ENCODE results near the gene YBX2.

YBX2 gene

DNA sequence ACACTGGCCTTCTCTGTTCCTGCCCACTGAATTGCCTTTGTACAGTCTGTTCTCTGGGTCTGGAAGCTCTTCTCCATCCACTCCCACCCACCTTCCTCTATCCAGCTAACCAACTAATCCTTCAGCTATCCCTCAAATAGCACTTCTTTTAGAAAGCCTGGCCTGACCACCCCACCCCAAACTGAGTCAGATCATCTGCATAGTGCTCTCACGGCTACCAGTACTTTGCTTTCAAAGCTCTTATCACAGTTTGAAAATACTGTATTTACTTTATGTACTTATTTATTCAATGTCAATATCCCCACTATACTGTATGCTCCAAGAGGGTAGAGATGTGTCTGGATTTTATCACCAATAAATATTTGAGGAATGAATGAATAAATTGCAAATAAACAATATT, 27.7 kb downstream of the YBX2 start:
- no peak for DNase-seq (ENCODE audit: low read depth in 2 of 2)

DNA sequence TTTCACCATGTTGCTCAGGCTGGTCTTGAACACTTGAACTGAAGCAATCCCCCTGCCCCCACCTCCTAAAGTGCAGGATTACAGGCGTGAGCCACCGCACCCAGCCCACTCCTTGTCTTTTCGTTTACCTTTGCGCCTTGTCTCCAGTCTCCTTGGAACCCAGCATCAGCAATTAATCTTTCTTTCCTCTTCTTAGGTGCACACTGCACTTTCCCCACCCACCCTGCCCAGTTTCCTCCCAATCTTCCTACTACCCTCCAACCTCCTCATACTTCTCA, 30.7 kb downstream of the YBX2 start:
- DNase-seq (ENCODE audit: low read depth in 2 of 2): no peak

- no peak for DNase-seq (ENCODE audit: low read depth in 2 of 2)
These were observed 31.3 kb downstream of the YBX2 start for GRCh38 chr17:7262935-7263800.

DNA sequence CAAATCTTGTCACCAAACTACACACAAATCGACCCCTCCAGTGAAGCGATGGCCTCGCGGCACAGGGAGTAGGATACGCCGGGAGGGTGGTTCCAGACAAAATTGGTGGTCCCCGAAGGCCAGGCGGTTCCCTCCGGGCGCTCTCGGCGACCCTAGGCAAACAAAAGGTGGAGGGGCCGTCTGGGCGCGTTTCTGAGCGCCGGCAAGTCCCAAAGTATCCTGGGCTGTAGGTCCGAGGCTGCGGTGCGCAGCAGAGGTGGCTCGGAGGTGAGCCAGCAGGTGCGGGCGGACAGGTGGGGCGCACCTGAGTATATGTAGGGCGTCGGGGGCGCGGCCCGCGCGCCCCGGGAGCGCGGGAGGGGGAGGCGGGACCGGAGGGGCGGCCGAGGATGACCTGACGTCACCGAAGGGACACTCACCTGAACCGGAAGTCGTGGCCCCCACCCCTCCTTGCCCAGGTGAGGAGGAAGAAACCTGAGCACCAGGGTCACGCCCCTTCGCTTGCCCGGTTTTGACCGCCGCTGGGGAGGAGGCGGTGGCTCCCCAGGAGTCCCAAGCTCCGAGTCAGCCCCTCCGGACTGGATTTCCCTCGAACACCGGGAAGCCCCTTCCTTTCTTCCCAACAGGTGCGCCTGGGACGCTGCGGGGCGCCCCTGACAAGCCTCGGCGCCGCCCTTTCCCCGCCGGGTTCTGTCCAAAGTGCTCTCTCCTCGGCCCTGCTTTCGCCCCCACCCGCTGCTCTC, 32.1 kb downstream of the YBX2 start, which contains the start of gene CLDN7:
Gene CLDN7, minus strand, starts transcription at position 287 of the 743 bp plus-strand sequence. CDS start 435 bp downstream, outside the sequence.
- DNase-seq (ENCODE audit: low read depth in 2 of 2): no peak

GRCh38 chr17:7261379-7262191, 32.9 kb downstream of the YBX2 start:
- no peak for DNase-seq (ENCODE audit: low read depth in 2 of 2)

GRCh38 chr17:7260651-7261378, 33.6 kb downstream of the YBX2 start:
- no peak for DNase-seq (ENCODE audit: low read depth in 2 of 2)

GRCh38 chr17:7260151-7260550, 34.3 kb downstream of the YBX2 start:
- DNase-seq (ENCODE audit: low read depth in 2 of 2): no peak

- DNase-seq (ENCODE audit: low read depth in 2 of 2): no peak
These were observed 34.9 kb downstream of the YBX2 start for GRCh38 chr17:7259555-7259889.

DNA sequence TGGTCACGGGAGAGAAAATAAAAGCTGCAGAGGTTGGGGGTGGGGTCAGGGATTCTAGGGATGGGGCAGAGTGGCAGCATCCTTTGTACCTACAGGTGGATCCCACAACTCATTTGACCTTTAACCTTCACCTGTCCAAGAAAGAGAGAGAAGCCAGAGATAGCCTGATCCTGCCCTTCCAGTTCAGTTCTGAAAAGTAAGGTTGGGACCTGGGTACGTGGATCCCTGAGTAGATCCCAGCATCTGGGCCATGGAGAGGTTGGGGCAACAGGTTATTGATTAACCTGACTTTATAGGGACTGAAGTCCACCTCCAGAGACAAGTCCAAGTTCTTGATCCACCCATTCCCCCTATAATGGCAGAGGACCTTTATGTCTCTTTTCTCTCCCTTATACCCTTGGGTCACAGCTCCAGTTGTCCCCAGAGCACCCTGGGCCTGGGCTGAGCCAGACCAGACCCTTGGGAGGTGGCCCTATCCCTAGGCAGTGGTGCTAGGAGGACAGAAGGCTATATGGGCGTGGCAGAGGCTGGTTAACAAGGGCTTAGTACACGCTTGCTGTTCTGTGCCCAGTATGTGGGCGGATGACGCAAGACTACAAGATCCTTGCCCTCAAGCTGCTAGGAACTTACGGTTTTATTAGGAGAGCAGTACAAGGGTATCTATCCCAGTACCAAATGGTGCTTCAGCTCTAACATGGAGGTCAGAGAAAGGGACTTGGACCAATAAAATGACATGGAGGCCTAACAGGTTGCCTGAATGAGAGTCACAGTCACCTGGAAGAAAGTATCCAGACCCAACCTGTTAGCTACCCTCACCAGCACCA, 35.5 kb downstream of the YBX2 start:
- DNase-seq (ENCODE audit: low read depth in 2 of 2): no peak

- no peak for DNase-seq (ENCODE audit: low read depth in 2 of 2)
These were observed 37.5 kb downstream of the YBX2 start for GRCh38 chr17:7256766-7257456.

DNA sequence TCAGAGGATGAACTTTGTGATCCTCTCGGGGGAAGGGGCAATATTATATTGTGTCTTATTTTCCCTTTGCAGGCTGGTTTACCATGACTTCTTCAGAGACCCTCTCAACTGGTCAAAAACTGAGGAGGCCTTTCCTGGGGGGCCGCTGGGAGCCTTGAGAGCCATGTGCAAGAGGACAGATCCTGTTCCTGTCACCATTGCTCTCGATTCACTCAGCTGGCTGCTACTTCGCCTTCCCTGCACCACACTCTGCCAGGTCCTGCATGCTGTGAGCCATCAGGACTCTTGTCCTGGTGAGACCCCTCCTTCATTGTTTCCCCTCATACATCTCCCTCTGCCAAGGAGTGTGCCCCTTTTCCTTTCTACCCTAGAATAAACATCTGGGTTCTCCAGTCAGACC, 39.9 kb downstream of the YBX2 start:
- no peak for DNase-seq (ENCODE audit: low read depth in 2 of 2)

- DNase-seq (ENCODE audit: low read depth in 2 of 2): no peak
These were observed 41.4 kb downstream of the YBX2 start for GRCh38 chr17:7253082-7253481.

GRCh38 chr17:7252176-7253043, 42.0 kb downstream of the YBX2 start, which contains the start of gene ELP5:
TSS of gene ELP5 (plus strand) at chr17:7252215. CDS start at chr17:7252551, 336 bp downstream.
- peak; percentile 72 to 99 for DNase-seq (ENCODE audit: low read depth in 2 of 2)

DNA sequence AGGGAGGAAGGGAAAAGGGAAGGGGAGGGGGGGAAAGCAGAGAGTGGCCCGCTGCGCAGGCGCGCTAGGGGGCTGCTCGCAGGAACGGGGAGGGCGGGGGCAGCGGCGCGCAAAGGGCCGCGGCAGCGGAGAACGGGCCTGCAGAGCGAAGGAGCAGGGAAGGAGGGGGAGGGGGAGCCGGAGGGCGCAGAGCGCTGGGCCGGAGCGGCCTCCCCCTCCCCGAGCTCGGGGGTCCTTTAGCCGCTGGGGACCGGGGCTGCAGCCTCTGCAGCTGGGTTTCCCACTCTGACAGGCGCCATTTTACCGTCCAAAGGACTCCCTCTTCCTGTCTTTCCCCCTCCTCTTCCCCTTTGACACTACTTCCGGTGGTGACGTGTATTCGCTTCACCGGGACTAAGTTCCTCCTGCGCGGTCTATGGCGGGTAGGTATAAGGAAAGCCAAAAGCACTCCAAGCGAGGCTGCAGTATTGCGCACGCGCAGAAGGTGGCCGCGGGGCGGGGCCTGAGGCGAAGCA, 42.7 kb downstream of the YBX2 start, which contains the start of gene CTDNEP1:
Gene CTDNEP1, minus strand, starts transcription at position 74 of the 515 bp plus-strand sequence. CDS start 438 bp downstream, outside the sequence.
- DNase-seq (ENCODE audit: low read depth in 2 of 2): peak; percentile 47 to 98

- DNase-seq (ENCODE audit: low read depth in 2 of 2): no peak
These were observed 43.5 kb downstream of the YBX2 start for GRCh38 chr17:7250695-7251627.

- no peak for DNase-seq (ENCODE audit: low read depth in 2 of 2)
These were observed 44.6 kb downstream of the YBX2 start for GRCh38 chr17:7249830-7250229.

GRCh38 chr17:7249214-7249613, 45.2 kb downstream of the YBX2 start:
- no peak for DNase-seq (ENCODE audit: low read depth in 2 of 2)

DNA sequence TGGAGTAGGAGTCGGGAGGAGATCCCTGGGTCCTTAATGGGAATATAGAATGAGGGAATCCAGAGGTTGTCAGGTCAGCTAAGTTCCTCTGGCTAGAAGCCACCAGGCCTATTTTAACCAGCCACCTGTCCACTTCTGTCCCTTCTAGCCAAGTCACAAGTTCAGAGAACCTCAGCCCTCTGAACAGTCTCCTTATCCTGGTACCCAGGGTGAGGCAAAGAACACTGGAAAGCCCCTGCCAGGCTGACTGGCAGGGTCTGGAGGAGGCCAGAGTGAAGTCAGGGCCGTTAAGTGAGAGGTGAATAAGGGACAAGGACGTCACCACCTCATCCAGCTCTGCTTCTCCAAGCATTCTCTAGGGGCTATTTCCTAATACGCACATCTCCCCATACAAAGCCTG, 45.6 kb downstream of the YBX2 start:
- no peak for DNase-seq (ENCODE audit: low read depth in 2 of 2)

All from stimulated activated CD8-positive, alpha-beta memory T cell treated with anti-CD3 and anti-CD28 coated beads, Interleukin-2, amount 100 ng/mL, for 1 hour (primary cell).